ENCODE data around the gene RRP1.
"Not testable (repeated sequence)": the region's sequence is repeated elsewhere in the genome, so short reads cannot be mapped to it uniquely, and the experiment has no call there.

GRCh38 chr21:43844906-43845305 lies 55.5 kb downstream of the RRP1 start:
- TF ChIP-seq CTCF, EP300 (IDR thresholded peaks at IDR 0.05): not testable (repeated sequence)

Measured in tibial nerve (tissue), 4 donors.